Epithelial cell of esophagus (primary cell): Measurements from ENCODE around the gene TENM4.
A peak's percentile ranks its signal among the peaks of the same experiment; 100 is the strongest.

Source experiments
- DNase-seq: peaks from one replicate; pipeline ENCODE4 v3.0.0; 2010; ENCODE audit warnings: low read depth
- H3K4me3 ChIP-seq: 2 replicates; pipeline ENCODE4 v1.5.1; 2011; ENCODE audit warnings: mild to moderate bottlenecking, low read length, control low read depth
- CTCF ChIP-seq: IDR thresholded peaks from 2 replicates; pipeline ENCODE4 v1.5.1; 2011; ENCODE audit warnings: low read depth, mild to moderate bottlenecking, low read length, control low read depth, inconsistent platforms; ENCODE audit not compliant: insufficient read depth; ENCODE audit errors: missing control alignments

Gene TENM4

GRCh38 chr11:78737891-78738290, 702.9 kb downstream of the TENM4 start:
- TF ChIP-seq CTCF, result no peak
- H3K4me3 ChIP-seq, result no peak overlapping the region
- DNase-seq, result no peak

- no peak overlapping the region for H3K4me3 ChIP-seq
- TF ChIP-seq CTCF, result no peak
- no peak for DNase-seq
Observed at GRCh38 chr11:78737301-78737700, 703.5 kb downstream of the TENM4 start.

- TF ChIP-seq CTCF, result no peak
- no peak for DNase-seq
- H3K4me3 ChIP-seq, result no peak overlapping the region
Observed at GRCh38 chr11:78735711-78736110, 705.1 kb downstream of the TENM4 start.

GRCh38 chr11:78733031-78733430, 707.8 kb downstream of the TENM4 start:
- TF ChIP-seq CTCF, result no peak
- DNase-seq, result no peak
- no peak overlapping the region for H3K4me3 ChIP-seq

- DNase-seq, result no peak
- no peak for TF ChIP-seq CTCF
- no peak overlapping the region for H3K4me3 ChIP-seq
Observed at GRCh38 chr11:78732246-78732645, 708.6 kb downstream of the TENM4 start.

GRCh38 chr11:78731027-78731426, 709.8 kb downstream of the TENM4 start:
- no peak for TF ChIP-seq CTCF
- peak; percentile 37 for DNase-seq
- H3K4me3 ChIP-seq, result no peak overlapping the region

- no peak for TF ChIP-seq CTCF
Observed at GRCh38 chr11:78730267-78730824, 710.5 kb downstream of the TENM4 start.

More at GRCh38 chr11:78730267-78730824, 710.5 kb downstream of the TENM4 start:
- H3K4me3 ChIP-seq, result no peak overlapping the region
- no peak for DNase-seq
